Measurements from ENCODE around the gene NKAPD1.
"Not testable (repeated sequence)": the region's sequence is repeated elsewhere in the genome, so short reads cannot be mapped to it uniquely, and the experiment has no call there.

NKAPD1 gene

DNA sequence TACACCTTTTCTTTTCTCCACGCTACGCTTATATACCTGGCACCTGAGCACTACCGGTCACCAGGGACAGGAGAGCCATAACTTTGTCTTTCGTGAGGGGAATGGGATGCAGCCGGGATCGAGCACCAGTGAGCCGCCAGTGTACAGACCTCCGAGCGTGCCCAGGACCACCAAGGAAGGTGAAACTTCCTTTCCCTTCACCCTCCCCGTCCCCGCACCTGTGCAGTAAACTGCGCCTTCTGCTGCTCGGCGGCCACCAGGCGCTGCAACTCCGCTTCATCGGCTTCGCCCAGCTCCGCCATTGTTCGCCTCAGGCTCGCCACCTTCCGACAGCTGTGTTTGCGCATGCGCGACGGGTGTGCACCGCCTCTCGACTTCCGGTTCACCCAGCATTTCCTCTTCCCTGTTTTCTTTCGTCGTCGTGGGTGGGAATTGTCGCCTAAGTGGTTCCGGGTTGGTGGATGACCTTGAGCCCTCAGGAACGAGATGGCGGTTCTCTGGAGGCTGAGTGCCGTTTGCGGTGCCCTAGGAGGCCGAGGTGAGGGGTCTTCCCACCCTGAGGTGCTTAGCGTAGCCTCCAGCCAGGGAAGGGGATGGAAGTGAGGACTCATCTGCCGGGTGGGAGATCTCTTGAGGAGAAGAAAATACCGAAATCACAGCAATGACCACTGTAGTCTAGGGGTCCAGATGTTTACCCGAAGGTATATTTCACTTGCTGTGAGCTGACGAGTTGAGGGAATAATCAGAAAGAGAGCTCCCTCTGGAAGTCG is 12.5 kb downstream of the NKAPD1 start, which contains the start of the genes SDHD and TIMM8B:
TSS of gene SDHD (plus strand) at position 452 of the 770 bp plus-strand sequence. CDS start at position 487, 35 bp downstream.
TSS of gene TIMM8B (minus strand) at position 335 of the 770 bp plus-strand sequence. CDS start at position 302, 33 bp downstream.
- peak; percentile 98 for DNase-seq (ENCODE audit: low read depth)

DNA sequence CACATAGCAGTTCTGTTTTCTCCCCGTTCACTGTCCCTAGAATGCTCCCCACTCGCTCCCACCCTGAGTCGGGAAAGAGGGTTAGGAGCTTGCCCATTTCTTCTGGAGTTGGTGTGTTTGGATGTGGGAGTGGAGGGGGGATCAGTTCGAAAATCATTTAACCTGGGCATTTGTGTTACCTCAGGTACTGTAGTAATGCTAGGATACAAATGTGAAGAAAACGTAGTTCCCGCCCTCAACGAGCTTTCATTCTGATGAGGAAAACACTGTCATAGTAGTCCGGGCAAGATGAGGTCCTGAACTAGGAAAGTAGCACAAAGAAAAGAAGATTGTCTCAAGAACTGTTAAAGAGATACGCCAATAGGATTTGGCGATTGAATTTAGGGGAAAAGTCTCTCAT is 13.1 kb downstream of the NKAPD1 start:
- DNase-seq (ENCODE audit: low read depth): peak; percentile 32

DNA sequence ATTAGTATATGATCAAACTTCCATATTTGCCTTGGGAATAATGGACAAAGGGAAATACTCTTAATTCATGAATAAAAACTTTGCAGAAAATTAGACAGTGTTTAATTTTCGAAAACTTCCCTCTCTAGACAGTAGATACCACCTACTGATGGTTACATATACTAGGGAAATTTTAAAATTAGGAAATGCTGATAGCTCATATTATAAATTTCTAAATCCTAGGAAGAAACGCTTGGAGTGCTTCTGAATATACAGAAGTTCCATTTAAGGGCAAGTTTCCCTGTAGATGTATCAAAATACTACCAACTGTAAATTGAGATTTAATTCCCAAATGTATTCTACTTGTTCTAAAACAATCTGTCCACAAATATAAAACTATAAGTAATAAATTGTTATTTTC is 21.2 kb downstream of the NKAPD1 start:
- not testable (repeated sequence) for DNase-seq (ENCODE audit: low read depth)

DNA sequence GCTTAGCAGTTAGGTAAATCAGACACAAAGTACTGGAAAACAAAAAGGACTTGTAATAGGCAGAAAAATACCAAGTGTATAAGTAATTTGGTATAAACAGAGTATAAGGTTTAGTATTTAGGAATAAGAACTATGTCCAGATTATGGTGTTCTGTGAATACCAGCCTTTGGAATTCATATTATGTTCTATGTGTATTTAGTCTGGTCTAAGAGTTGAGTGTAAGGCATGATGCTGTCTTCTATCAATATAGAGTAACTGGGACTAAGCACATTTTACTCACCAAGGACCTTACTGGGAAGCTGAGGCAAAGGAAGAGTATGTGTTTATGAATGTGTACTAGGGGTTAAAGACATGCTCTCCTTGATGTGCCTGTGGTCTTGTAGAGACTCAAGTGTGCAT is 22.1 kb downstream of the NKAPD1 start:
- no peak for DNase-seq (ENCODE audit: low read depth)

DNA sequence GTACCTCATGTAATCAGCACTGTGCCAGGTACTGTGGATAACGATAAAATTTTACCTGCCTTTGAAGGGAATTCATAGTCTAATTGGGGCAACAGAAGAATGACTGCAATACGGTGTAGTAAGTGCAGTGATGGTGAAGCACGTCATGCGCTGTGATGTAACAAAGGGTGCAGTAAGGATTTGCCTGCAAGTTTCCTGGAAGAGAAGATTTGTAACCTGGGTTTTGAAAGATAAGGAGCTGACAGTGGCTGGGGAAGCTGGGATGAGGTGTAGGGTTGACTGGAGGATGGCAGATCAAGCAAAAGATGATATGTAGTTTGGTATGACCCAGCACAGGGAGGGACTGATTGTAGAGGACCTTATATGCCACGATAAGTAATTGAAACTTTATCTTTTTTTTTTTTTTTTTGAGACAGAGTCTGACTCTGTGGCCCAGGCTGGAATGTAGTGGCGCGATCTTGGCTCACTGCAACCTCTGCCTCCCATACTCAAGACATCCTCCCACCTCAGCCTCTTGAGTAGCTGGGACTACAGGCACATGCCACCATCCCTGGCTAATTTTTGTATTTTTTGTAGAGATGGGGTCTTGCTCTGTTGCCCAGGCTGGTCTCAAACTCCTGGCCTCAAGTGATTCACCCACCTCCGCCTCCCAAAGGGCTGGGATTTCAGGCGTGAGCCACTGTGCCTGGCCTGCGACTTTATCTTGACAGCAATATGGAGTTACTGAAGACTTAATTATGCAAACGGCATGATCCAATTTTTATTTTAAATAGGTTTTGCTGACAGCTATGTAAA is 23.8 kb downstream of the NKAPD1 start:
- no peak for DNase-seq (ENCODE audit: low read depth)

DNA sequence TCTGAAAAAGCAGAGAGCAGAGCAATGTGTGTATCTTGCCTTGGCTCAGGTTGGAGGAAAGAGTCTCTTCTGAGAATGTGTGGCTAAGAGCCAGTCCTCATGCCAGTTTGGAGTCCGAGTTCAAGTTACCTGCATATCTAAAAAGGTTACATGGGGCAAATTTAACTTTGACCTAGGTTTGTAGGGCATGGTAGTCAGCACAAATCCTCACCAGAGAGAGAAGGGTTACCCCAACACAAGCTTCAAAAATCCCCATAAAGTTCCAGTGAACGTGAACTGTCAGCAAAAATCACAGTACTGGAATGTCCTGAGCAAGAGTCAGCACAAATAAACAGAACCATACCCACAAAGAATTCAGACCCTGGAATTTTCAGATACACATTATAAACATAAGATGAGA is 26.4 kb downstream of the NKAPD1 start:
- DNase-seq (ENCODE audit: low read depth): no peak

DNA sequence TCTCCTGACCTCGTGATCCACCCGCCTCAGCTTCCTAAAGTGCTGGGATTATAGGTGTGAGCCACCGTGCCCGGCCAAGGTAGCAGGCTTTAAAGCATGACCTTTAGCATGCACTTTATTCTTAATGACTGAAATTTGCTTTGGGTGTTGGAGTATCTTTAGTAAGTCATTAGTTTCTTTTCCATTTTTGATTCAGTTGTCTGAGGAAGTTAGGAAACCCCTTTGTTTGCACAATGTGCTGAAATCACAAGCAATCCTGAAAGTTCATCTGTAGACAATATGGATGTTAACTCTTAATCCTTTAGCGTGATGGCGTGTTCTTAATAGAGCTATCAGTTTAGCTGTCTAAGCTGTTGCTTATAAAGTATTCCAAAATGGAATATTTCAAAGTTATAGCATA is 29.3 kb downstream of the NKAPD1 start:
- DNase-seq (ENCODE audit: low read depth): no peak

DNA sequence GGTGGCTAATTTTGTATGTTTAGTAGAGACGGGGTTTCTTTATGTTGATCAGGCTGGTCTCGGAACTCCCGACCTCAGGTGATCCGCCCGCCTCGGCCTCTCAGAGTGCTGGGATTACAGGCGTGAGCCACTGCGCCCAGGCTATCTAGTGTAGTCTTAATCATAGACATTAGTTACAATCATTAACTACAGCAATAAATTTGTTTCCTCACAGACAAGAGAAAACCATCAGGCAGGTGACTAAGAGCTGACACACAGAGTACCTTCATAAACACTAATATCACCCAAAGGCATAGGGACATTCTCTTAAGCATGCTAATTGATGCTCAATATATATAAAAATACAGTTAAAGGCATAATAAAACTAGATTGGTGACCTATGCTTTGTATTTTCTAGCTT is 32.0 kb downstream of the NKAPD1 start:
- DNase-seq (ENCODE audit: low read depth): peak; percentile 62

DNA sequence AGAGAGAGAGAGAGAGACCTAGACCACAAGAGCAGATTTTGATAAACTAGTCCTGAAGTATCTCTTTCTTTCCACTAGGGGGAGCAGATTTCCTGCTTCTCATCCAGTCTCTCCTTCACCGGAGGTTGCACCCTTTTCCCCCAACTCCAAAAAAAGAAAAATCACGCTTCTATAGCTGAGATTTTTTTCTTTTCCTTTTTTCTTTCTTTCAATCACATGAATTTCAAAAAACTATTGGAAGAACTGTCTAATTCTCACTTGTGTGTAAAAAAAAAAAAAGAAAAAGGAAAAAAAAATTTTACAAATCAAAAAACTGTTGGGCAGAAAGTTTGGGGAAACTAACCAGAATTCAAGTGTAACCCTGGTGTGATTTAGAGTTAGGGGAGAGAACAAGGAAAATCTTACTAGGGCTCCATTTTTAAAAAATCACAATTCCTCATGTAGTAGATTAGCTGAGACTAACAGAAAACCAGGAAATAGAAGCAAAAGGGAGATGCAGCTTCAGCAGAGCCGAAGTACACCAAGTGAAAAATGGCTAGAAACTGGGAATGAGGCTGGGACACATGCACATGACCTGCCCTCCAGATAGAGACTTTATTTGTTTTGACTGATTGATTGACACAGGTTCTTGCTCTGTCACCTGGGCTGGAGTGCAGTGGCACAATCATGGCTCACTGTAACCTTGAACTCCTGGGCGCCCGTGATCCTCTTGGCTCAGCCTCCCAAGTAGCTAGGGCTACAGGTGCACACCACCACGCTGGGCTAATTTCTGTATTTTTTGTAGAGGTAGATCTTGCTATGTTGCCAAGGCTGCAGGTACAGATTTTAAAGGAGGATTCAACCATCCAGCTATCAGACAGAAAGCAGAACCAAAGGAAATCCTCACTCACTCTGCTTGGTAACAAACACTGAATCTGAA is 39.7 kb downstream of the NKAPD1 start:
- peak; percentile 83 for DNase-seq (ENCODE audit: low read depth)

DNA sequence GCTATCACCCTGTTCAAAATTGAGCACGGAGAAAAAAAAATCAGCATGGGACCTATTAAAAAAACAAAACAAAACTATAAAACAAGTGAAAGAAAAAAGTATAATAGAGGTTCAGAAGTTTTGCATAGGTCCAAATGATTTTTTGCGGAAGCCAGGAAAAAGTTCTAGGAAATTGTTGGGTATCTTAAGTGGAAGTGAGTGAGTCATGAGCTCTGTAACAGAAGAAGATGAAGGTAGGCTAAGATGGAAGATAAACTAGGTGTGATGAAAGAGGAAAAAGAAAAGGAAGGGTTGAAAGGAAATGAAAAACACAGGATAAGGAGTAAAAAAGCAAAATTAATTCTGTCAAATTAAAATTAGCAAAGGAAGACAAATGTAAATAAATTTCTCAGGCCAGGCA is 40.4 kb downstream of the NKAPD1 start:
- DNase-seq (ENCODE audit: low read depth): no peak

DNA sequence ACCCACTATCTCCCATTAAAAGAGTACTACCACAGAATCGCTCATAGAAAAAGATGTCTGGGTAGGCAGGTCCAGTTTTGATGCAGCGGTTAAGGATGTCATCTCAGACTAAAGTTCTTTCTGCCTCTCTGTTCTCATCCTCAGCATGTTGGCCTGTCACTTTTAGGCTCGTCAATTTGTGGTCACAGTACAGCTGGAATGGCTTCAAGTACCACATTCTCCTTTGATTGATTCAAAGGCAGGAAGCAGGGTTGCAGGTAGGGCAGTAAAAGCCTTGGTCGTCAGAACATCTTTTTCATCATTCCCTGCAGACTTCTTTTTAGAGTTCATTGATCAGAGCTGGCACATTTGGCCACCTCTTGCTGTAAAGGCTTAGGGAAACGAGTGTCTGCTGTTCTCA is 41.3 kb downstream of the NKAPD1 start:
- no peak for DNase-seq (ENCODE audit: low read depth)

DNA sequence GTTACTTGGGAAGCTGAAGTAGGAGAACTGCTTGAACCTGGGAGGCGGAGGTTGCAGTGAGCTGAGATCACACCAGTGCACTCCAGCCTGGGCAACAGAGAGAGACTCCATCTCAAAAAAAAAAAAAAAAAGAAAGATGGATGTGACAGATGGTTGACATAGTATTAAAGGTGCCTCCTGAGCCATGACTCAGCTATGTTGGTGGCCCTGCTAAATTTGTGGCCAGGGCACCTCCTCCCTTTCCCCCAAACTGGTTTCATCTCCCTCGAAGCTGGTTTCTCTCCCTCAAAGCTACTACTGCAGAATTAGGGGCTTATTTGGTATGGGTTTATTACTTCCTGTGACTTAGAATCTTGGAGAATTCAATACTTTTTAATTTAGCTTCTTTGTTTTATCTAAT is 44.1 kb downstream of the NKAPD1 start:
- no peak for DNase-seq (ENCODE audit: low read depth)

DNA sequence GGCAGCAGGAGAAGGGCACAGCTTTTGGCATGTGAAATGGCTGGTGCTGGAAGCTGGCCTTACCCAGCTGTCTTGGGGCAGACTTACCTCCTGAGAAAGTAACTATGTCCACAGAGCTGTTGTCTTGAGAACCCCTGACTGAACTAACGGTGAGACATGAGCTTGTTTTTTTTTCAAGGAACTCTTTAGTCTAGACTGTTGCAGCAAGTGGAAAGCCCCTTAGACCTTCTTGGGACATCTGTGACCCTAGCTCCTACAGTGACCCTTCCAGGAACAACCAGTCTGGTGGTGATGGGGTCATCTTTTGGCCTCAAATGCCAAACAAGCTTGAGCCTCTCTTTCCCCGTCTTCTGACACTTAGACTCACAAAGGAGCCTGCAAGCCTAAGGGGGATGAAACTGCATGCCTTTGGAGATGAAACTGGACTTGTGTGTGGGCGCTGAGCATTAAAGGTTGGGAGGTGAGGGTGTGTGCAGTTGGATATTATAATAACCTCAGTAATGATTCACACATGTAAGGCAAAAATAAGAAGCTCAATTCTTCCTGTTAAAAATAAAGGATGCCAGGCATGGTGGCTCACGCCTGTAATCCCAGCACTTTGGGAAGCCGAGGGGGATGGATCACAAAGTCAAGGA is 48.0 kb downstream of the NKAPD1 start:
- DNase-seq (ENCODE audit: low read depth): no peak

DNA sequence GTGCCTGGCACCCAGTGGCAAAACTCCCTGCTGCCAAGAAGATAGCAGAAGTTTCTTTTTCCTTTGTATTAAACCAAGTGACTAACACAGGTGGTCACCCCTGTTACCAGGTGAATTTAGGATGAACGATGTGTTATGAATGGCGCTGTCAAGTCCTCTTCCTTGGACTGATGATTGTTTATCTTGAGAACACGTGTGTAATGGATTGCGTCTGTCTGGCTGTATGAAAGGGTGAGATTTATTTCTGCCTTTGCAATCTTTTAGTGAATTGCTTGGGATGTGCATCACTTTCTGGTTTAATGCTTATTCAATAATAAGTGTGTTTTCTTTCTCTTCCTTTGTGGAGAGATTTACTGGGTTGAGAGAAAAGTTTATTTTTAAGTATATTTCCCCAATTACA is 49.0 kb downstream of the NKAPD1 start:
- no peak for DNase-seq (ENCODE audit: low read depth)

DNA sequence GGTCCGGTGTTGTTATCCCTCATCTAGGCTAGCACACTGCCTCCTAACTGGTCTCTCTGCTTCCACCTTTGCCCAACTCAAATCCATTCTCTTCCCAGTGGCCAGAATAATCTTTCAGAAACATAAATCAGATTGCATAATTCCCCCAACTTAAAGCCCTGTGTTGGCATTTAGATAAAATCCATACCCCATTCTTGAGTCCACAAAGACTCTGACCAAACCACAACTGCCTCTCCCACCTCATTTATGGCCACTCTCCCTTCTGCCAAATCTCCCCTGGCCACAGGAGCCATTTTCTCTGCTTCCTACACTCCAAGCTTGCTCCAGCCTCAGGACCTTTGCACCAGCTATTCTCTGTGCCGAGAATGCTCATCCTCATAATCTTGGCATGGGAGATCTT is 53.0 kb downstream of the NKAPD1 start:
- no peak for DNase-seq (ENCODE audit: low read depth)

DNA sequence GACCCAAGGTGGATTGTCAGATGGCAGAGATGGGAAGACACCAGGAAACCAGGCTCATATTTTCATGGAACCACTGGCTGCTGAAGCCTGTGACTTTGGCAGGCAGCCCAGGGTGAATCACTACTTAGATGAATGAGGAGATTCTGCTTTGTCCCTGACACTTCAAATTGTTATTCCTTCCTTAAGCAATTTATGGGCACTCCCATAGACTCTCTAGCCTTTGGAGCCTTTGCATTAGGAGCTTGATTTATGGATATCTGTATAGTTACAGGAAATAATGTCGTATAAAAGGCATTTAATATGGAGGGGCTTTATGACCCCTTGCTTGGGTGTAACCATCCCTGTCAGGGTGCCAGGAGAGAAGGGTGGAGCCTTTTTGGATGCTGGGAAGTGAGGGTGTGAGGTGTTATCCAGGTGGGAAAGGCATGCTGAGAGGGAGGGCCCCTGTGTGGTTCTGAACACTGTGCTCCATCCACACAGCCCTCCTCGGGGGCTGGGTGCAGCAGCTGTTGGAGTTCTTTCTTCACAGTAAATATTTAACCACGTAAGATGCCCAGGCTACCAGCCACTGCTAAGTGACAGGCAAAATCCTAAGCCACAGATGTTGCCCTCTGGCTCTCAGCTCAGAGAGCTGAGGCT is 54.5 kb downstream of the NKAPD1 start:
- peak; percentile 87 for DNase-seq (ENCODE audit: low read depth)

DNA sequence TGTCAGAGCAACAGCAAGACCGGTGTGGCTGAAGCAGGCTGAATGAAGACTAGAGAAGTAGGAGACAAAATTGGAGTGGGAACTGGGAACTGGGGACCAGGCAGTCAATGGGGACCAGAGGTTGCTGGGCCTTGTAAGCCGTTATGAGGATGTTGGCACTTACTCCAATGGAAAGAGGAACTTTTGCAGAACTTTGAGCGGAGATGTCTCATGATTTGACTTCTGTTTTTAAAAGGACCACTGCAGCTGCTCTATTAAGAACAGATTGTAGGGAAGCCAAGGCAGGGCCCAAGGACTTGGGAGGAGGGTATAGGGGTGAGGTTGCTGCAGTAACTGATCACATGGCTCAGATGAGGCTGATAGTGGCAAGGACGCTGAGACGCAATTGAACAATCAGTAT is 55.6 kb downstream of the NKAPD1 start:
- DNase-seq (ENCODE audit: low read depth): no peak

DNA sequence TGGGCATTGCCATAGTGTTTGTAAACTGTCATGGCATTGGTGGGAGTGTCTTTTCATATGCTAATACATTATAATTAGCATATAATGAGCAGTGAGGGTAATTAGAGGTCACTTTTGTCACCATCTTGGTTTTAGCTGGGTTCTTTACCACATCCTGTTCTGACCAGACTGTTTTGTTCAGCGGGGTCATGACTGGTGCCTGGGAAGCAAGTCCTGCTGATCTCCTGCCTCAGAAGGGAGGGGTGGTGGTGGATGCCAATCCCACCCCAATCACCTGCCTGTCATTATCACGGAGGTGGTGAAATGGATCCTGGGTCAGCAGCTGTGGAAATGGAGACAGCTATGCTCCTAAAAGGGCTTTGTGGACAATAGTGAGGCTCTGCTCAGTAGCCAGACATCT is 58.6 kb downstream of the NKAPD1 start:
- no peak for DNase-seq (ENCODE audit: low read depth)

DNA sequence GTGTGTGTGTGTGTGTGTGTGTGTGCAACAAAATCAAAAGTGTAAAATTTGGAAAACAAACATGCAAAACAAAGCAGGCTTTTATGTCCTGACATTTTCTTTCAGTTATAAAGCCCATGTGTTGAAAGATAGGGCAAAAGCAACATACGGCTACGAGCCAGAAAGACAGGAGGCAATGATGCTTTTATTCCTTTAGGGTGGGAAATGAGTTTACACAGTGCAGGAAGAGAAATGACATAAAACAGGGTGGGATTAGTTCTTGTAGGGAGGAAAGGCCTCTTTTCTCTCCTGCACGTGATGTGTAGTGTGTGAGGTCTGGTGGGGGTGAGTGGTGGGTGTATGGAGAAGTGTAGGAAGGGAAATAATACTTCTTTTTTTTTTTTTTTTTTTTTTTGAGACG is 60.4 kb downstream of the NKAPD1 start:
- no peak for DNase-seq (ENCODE audit: low read depth)
